SK-N-MC (cell line): ENCODE measurements around the gene SOD3.

ENCODE experiments used
- EZH2 ChIP-seq: fragments of 200-600 bp; sonication (generic); IDR thresholded peaks from one replicate; pipeline ENCODE4 v1.6.1; 2017; ENCODE audit warnings: antibody characterized with exemption
- FOXP2 ChIP-seq: optimal IDR thresholded peaks from 2 replicates; pipeline ENCODE3; 2011; ENCODE audit warnings: mild to moderate bottlenecking, moderate library complexity; ENCODE audit not compliant: insufficient read depth; ENCODE audit errors: extremely low read length, control extremely low read depth
- POLR2AphosphoS5 ChIP-seq: IDR thresholded peaks from 2 replicates; pipeline ENCODE4 v1.6.1; 2012; ENCODE audit warnings: mild to moderate bottlenecking, low read depth, low read length, borderline replicate concordance

GRCh38 chr4:24747234-24747975 is 48.0 kb upstream of the SOD3 start:
- TF ChIP-seq EZH2 (no peak), POLR2AphosphoS5 (no peak), FOXP2 (no peak)
